ENCODE results near the gene CCND2.

The CCND2 gene

DNA sequence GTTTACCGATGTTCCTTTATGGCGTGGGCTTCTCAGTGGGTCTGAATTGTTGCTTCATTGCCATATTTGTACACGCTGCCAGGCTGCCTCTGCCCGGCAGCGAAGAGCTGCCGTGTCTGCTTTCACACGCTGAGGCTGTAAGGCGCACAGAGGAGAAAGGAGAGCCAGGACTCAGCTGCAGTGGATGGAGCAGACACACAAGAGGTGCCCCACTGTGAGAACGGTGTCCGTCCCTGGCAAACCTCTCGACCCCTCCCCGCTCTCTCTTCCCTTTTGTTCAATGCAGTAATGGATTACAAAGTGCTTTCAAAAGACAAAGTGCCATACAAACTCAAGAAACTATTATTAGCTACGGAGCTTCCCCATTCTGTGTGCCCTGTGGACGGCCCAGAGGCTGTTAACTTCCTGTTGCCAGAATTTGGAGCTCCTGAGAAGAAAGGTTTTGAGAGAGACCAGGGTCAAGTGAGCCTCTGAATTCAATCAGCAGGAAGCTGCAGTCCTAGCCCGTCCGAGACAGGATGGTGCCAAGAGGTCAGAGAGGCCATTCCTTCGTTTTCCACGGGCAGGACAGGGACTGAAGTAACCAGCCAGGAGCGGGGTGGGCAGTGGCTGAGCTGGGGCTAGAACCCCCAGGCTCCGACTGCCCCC, 15.8 kb downstream of the CCND2 start:
- DNase-seq (ENCODE audit: low read depth), result no peak
- TF ChIP-seq CTCF (IDR thresholded peaks at IDR 0.05; ENCODE audit: control insufficient read depth, insufficient read depth, low read depth, low read length, missing control alignments), result no peak

GRCh38 chr12:4289998-4290790, 16.6 kb downstream of the CCND2 start:
- no peak for TF ChIP-seq CTCF (IDR thresholded peaks at IDR 0.05; ENCODE audit: control insufficient read depth, insufficient read depth, low read depth, low read length, missing control alignments)
- no peak overlapping the region for H3K4me3 ChIP-seq (ENCODE audit: control insufficient read depth, low read depth, low read length)

More for the DNA sequence above, 15.8 kb downstream of the CCND2 start:
- H3K4me3 ChIP-seq (ENCODE audit: control insufficient read depth, low read depth, low read length), result no peak overlapping the region

DNA sequence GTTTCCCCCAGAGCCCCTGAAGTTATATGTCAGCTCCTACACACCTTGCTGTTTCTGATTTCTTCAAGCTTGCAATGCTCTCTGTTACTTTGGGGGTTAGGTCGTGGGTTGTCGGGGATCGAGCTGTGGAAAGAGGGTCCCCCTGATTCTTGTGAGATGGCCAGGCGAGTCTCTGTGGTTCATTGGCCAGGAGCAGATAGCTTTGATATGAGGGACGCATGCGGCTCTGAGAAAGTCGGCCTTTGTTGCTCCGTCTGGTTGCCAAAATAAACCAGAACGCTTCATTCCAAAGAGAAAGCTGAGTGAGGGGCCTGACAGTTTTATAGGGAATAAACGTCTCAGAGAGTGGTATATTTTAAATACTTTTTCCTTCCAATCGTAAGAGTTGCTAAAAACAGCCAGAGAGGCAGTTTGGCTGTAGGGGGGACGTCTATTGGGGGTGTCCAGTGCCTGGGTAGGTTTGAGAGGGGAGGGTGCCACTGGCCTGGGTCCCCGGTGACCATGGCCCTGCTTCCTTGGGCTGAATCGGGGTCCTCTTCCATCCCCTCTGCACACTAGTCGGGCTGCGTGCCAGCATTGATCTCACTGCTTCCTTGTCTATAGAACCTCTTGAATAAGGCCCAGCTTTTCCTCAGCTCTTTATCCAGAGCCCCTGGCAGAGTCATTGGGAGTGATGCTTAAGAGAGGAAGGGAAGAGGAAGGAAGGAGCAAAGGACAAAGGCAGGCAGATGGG, 18.9 kb downstream of the CCND2 start:
- TF ChIP-seq CTCF (IDR thresholded peaks at IDR 0.05; ENCODE audit: control insufficient read depth, insufficient read depth, low read depth, low read length, missing control alignments), result no peak
- no peak for DNase-seq (ENCODE audit: low read depth)
- H3K4me3 ChIP-seq (ENCODE audit: control insufficient read depth, low read depth, low read length), result no peak overlapping the region

More at GRCh38 chr12:4289998-4290790, 16.6 kb downstream of the CCND2 start:
- DNase-seq (ENCODE audit: low read depth), result no peak

DNA sequence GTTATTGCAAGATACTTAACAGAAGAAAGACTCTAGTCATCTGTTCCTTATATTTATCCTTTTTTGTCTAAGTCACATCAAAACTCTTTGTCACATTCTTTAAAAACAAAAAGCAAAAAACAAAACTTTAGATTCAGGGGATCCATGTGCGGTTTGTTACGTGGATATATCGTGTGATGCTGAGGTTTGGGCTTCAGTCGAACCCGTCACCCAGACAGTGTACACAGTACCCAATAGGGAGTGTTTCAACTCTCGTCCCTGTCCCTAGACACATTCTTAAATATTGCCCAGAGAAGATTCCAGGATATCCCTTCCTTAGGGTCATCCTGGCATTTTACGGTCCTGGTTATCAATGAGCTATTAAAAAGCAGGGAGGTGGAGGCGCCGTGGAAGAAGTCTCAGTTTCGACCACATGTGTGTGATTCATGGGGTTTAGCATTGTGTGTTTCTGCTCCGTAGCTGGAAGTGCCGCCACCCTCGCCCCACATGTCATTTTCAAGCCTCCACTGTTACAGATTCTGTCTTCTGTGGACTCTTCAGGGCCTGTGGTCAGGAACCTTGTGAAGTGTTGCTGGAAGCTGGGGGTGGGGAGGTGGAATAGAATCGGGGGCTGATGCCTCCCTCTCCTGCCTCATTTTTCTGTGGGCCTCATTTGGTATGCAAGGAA, 19.9 kb downstream of the CCND2 start:
- DNase-seq (ENCODE audit: low read depth), result no peak
- H3K4me3 ChIP-seq (ENCODE audit: control insufficient read depth, low read depth, low read length), result no peak overlapping the region
- TF ChIP-seq CTCF (IDR thresholded peaks at IDR 0.05; ENCODE audit: control insufficient read depth, insufficient read depth, low read depth, low read length, missing control alignments), result no peak

GRCh38 chr12:4293966-4294505, 20.5 kb downstream of the CCND2 start:
- TF ChIP-seq CTCF (IDR thresholded peaks at IDR 0.05; ENCODE audit: control insufficient read depth, insufficient read depth, low read depth, low read length, missing control alignments), result no peak
- DNase-seq (ENCODE audit: low read depth), result no peak
- H3K4me3 ChIP-seq (ENCODE audit: control insufficient read depth, low read depth, low read length), result no peak overlapping the region

- DNase-seq (ENCODE audit: low read depth), result no peak
- no peak overlapping the region for H3K4me3 ChIP-seq (ENCODE audit: control insufficient read depth, low read depth, low read length)
- TF ChIP-seq CTCF (IDR thresholded peaks at IDR 0.05; ENCODE audit: control insufficient read depth, insufficient read depth, low read depth, low read length, missing control alignments), result no peak
These were observed 23.2 kb downstream of the CCND2 start for GRCh38 chr12:4296751-4297150.
